Gastrocnemius medialis (tissue), 4 donors: Measurements from ENCODE around the gene FAM72A. TPM values are rescaled to one million over a fixed set of nuclear protein-coding genes. Genes with fewer than 3 reads are reported as not detected.
"Not testable (repeated sequence)": the region's sequence is repeated elsewhere in the genome, so short reads cannot be mapped to it uniquely, and the experiment has no call there.

Source experiments
- ATAC-seq, 2 donors: fragments of 150-250 bp; one replicate each; pipeline ENCODE4 v1.9.1; 2016
- DNase-seq, 2 donors: peaks; one replicate each; pipeline ENCODE4 v3.0.0-alpha.2; 2019
- H3K27ac ChIP-seq, 4 donors: fragments of 200-600 bp; sonication (generic); 1 replicate in 1 of 4; 2 replicates in 3 of 4; pipeline ENCODE4 v1.5.1; 2016 to 2018; ENCODE audit warnings: mild to moderate bottlenecking in 2 of 4, moderate library complexity in 1 of 4
- H3K27me3 ChIP-seq, 3 donors: fragments of 200-600 bp; sonication (generic) in 2 of 3; 1 replicate in 1 of 3; 2 replicates in 2 of 3; pipeline versions ENCODE4 v1.5.1 to v1.6.0; 2016 to 2019; ENCODE audit warnings: mild to moderate bottlenecking in 1 of 3, moderate library complexity in 1 of 3
- H3K36me3 ChIP-seq, 2 donors: fragments of 200-600 bp; sonication (generic) in 1 of 2; one replicate each; pipeline ENCODE4 v1.5.1; 2017 to 2018
- H3K4me1 ChIP-seq, 2 donors: fragments of 200-600 bp; sonication (generic) in 1 of 2; one replicate each; pipeline ENCODE4 v1.5.1; 2016 to 2017; ENCODE audit warnings: mild to moderate bottlenecking in 2 of 2
- H3K4me3 ChIP-seq, 4 donors: fragments of 200-600 bp; sonication (generic) in 3 of 4; 1 replicate in 1 of 4; 2 replicates in 3 of 4; pipeline ENCODE4 v1.5.1; 2016 to 2019; ENCODE audit warnings: mild to moderate bottlenecking in 2 of 4
- H3K9me3 ChIP-seq, 3 donors: fragments of 200-600 bp; sonication (generic) in 2 of 3; 1 replicate in 1 of 3; 2 replicates in 2 of 3; pipeline ENCODE4 v1.5.1; 2016 to 2019
- in situ Hi-C, 4 donors: fragments of 200-750 bp; cut with MboI; loops; one replicate each; pipeline versions ENCODE4 v1.15.0 to v1.8.0; 2017; ENCODE audit warnings: low sequenced_read_pairs in 4 of 4
- intact Hi-C: fragments of 100-400 bp; cut with DNase I; formaldehyde crosslinking; loops from one replicate; pipeline ENCODE4 v1.15.1; 2023; ENCODE audit warnings: low total_unique reads
- total RNA-seq, 4 donors: library from RNA; depleted of rRNA; stranded (reverse); fragments of >200 nt; gene quantifications; one replicate each; pipeline versions ENCODE4 v1.1.0 to v1.2.3, GENCODE V29; 2016

The FAM72A gene
- total RNA-seq, 4 donors from 2014 or later: 0.20 to 0.85 TPM; not detected in 2

GRCh38 chr1:206226886-206227285 is 24.2 kb upstream of the FAM72A start:
- H3K27ac ChIP-seq, H3K36me3 ChIP-seq, ATAC-seq, H3K27me3 ChIP-seq, H3K9me3 ChIP-seq, H3K4me3 ChIP-seq, DNase-seq, H3K4me1 ChIP-seq, in situ Hi-C loops, intact Hi-C loops: not testable (repeated sequence)

- H3K4me3 ChIP-seq, H3K4me1 ChIP-seq, H3K36me3 ChIP-seq, H3K27me3 ChIP-seq, ATAC-seq, DNase-seq, H3K27ac ChIP-seq, intact Hi-C loops, in situ Hi-C loops, H3K9me3 ChIP-seq: not testable (repeated sequence)
These were observed 22.7 kb upstream of the FAM72A start for GRCh38 chr1:206225386-206225785.

GRCh38 chr1:206224190-206224776 is 21.6 kb upstream of the FAM72A start:
- H3K9me3 ChIP-seq, H3K27me3 ChIP-seq, H3K36me3 ChIP-seq, intact Hi-C loops, H3K4me3 ChIP-seq, ATAC-seq, H3K27ac ChIP-seq, in situ Hi-C loops, H3K4me1 ChIP-seq, DNase-seq: not testable (repeated sequence)

GRCh38 chr1:206221585-206221984 is 18.9 kb upstream of the FAM72A start:
- ATAC-seq, H3K4me1 ChIP-seq, H3K36me3 ChIP-seq, in situ Hi-C loops, H3K9me3 ChIP-seq, H3K27me3 ChIP-seq, H3K27ac ChIP-seq, intact Hi-C loops, DNase-seq, H3K4me3 ChIP-seq: not testable (repeated sequence)

- intact Hi-C loops: not testable (repeated sequence)
- DNase-seq: peak; percentile 5 to 11
- H3K27ac ChIP-seq: peak overlapping the region in 2 of 4 donors; percentile 4 to 29
These were observed 17.8 kb upstream of the FAM72A start for GRCh38 chr1:206220332-206221000.

GRCh38 chr1:206219514-206220331 is 17.1 kb upstream of the FAM72A start:
- H3K4me3 ChIP-seq, in situ Hi-C loops, H3K4me1 ChIP-seq, ATAC-seq, DNase-seq, H3K36me3 ChIP-seq, H3K9me3 ChIP-seq, intact Hi-C loops, H3K27me3 ChIP-seq: not testable (repeated sequence)
- peak overlapping the region in 1 of 4 donors; percentile 4 for H3K27ac ChIP-seq

More at GRCh38 chr1:206220332-206221000, 17.8 kb upstream of the FAM72A start:
- H3K9me3 ChIP-seq, H3K36me3 ChIP-seq, H3K4me1 ChIP-seq, H3K27me3 ChIP-seq, H3K4me3 ChIP-seq, in situ Hi-C loops: not testable (repeated sequence)
- peak; percentile 56 to 70 for ATAC-seq

GRCh38 chr1:206218765-206219164 is 16.1 kb upstream of the FAM72A start:
- ATAC-seq, H3K27ac ChIP-seq, H3K4me3 ChIP-seq, DNase-seq, intact Hi-C loops, H3K27me3 ChIP-seq, H3K36me3 ChIP-seq, in situ Hi-C loops, H3K9me3 ChIP-seq, H3K4me1 ChIP-seq: not testable (repeated sequence)

- H3K36me3 ChIP-seq, intact Hi-C loops, ATAC-seq, in situ Hi-C loops, H3K27me3 ChIP-seq, H3K4me1 ChIP-seq, DNase-seq, H3K27ac ChIP-seq, H3K4me3 ChIP-seq, H3K9me3 ChIP-seq: not testable (repeated sequence)
These were observed 15.6 kb upstream of the FAM72A start for GRCh38 chr1:206218285-206218684.

- intact Hi-C loops: not testable (repeated sequence)
These were observed 13.2 kb upstream of the FAM72A start for GRCh38 chr1:206215600-206216392.

GRCh38 chr1:206210802-206211201 is 8.2 kb upstream of the FAM72A start:
- H3K27me3 ChIP-seq, H3K27ac ChIP-seq, H3K4me3 ChIP-seq, H3K36me3 ChIP-seq, H3K9me3 ChIP-seq, ATAC-seq, in situ Hi-C loops, H3K4me1 ChIP-seq, DNase-seq, intact Hi-C loops: not testable (repeated sequence)

More at GRCh38 chr1:206215600-206216392, 13.2 kb upstream of the FAM72A start:
- ATAC-seq, H3K4me1 ChIP-seq, H3K27me3 ChIP-seq, H3K27ac ChIP-seq, H3K4me3 ChIP-seq, H3K36me3 ChIP-seq, DNase-seq, in situ Hi-C loops, H3K9me3 ChIP-seq: not testable (repeated sequence)

GRCh38 chr1:206205569-206205968 is 2.9 kb upstream of the FAM72A start:
- H3K9me3 ChIP-seq, H3K4me1 ChIP-seq, H3K27me3 ChIP-seq, ATAC-seq, H3K36me3 ChIP-seq, intact Hi-C loops, H3K27ac ChIP-seq, DNase-seq, in situ Hi-C loops: not testable (repeated sequence)
- peak overlapping the region in 2 of 4 donors; percentile 32 to 39 for H3K4me3 ChIP-seq
